CD4-positive, alpha-beta T cell treated with Interleukin-4 for 4 hours (primary cell): ENCODE results near the gene ADGRB2.

ENCODE experiments used
- DNase-seq: peaks from one replicate; pipeline ENCODE4 v3.0.0-alpha.2; 2020

Gene ADGRB2

GRCh38 chr1:31745096-31745945, 18.8 kb downstream of the ADGRB2 start:
- peak; percentile 46 for DNase-seq

GRCh38 chr1:31744165-31744888, 19.8 kb downstream of the ADGRB2 start:
- DNase-seq = no peak

- no peak for DNase-seq
Measured at GRCh38 chr1:31742462-31743212, 21.5 kb downstream of the ADGRB2 start.

- peak; percentile 46 for DNase-seq
Measured at GRCh38 chr1:31739346-31739745, 24.8 kb downstream of the ADGRB2 start.

GRCh38 chr1:31736675-31737074, 27.5 kb downstream of the ADGRB2 start:
- no peak for DNase-seq

- DNase-seq = no peak
Measured at GRCh38 chr1:31735571-31735970, 28.6 kb downstream of the ADGRB2 start.

- no peak for DNase-seq
Measured at GRCh38 chr1:31734582-31735107, 29.5 kb downstream of the ADGRB2 start.

GRCh38 chr1:31733389-31734219, 30.5 kb downstream of the ADGRB2 start:
- DNase-seq = no peak

GRCh38 chr1:31732751-31733289, 31.3 kb downstream of the ADGRB2 start:
- DNase-seq = no peak

GRCh38 chr1:31732343-31732742, 31.8 kb downstream of the ADGRB2 start:
- no peak for DNase-seq

GRCh38 chr1:31731049-31731565, 33.0 kb downstream of the ADGRB2 start:
- DNase-seq = no peak

GRCh38 chr1:31730336-31731048, 33.6 kb downstream of the ADGRB2 start:
- no peak for DNase-seq

- DNase-seq = no peak
Measured at GRCh38 chr1:31727849-31728248, 36.3 kb downstream of the ADGRB2 start.

GRCh38 chr1:31727195-31727594, 36.9 kb downstream of the ADGRB2 start:
- no peak for DNase-seq

GRCh38 chr1:31726715-31727114, 37.4 kb downstream of the ADGRB2 start:
- DNase-seq = no peak

GRCh38 chr1:31725777-31726535, 38.2 kb downstream of the ADGRB2 start:
- no peak for DNase-seq

- no peak for DNase-seq
Measured at GRCh38 chr1:31725134-31725533, 39.0 kb downstream of the ADGRB2 start.

GRCh38 chr1:31723828-31724359, 40.2 kb downstream of the ADGRB2 start:
- peak; percentile 19 for DNase-seq

- DNase-seq = no peak
Measured at GRCh38 chr1:31718327-31718897, 45.7 kb downstream of the ADGRB2 start.

GRCh38 chr1:31717341-31717740, 46.8 kb downstream of the ADGRB2 start:
- DNase-seq = no peak
